ENCODE measurements around the gene COLEC12.
"Not testable (repeated sequence)": the region's sequence is repeated elsewhere in the genome, so short reads cannot be mapped to it uniquely, and the experiment has no call there.

COLEC12 gene

GRCh38 chr18:310042-310441 lies 190.5 kb downstream of the COLEC12 start:
- no peak overlapping the region for H3K4me3 ChIP-seq (ENCODE audit: control insufficient read depth, low read depth, low read length)
- no peak for TF ChIP-seq CTCF (conservative IDR thresholded peaks at IDR 0.05; ENCODE audit: control insufficient read depth, insufficient read depth, low read depth, low read length)
- no peak for DNase-seq (ENCODE audit: low read depth)

- DNase-seq (ENCODE audit: low read depth); H3K4me3 ChIP-seq (ENCODE audit: control insufficient read depth, low read depth, low read length): not testable (repeated sequence)
Measured at GRCh38 chr18:308086-308485, 192.4 kb downstream of the COLEC12 start.

GRCh38 chr18:306608-307255 lies 193.8 kb downstream of the COLEC12 start:
- DNase-seq (ENCODE audit: low read depth): no peak
- no peak overlapping the region for H3K4me3 ChIP-seq (ENCODE audit: control insufficient read depth, low read depth, low read length)
- TF ChIP-seq CTCF (conservative IDR thresholded peaks at IDR 0.05; ENCODE audit: control insufficient read depth, insufficient read depth, low read depth, low read length): no peak

- DNase-seq (ENCODE audit: low read depth): no peak
- no peak for TF ChIP-seq CTCF (conservative IDR thresholded peaks at IDR 0.05; ENCODE audit: control insufficient read depth, insufficient read depth, low read depth, low read length)
- no peak overlapping the region for H3K4me3 ChIP-seq (ENCODE audit: control insufficient read depth, low read depth, low read length)
Measured at GRCh38 chr18:305003-305501, 195.4 kb downstream of the COLEC12 start.

GRCh38 chr18:303607-304006 lies 196.9 kb downstream of the COLEC12 start:
- no peak overlapping the region for H3K4me3 ChIP-seq (ENCODE audit: control insufficient read depth, low read depth, low read length)
- no peak for DNase-seq (ENCODE audit: low read depth)
- TF ChIP-seq CTCF (conservative IDR thresholded peaks at IDR 0.05; ENCODE audit: control insufficient read depth, insufficient read depth, low read depth, low read length): no peak

GRCh38 chr18:303011-303410 lies 197.5 kb downstream of the COLEC12 start:
- DNase-seq (ENCODE audit: low read depth): no peak
- no peak for TF ChIP-seq CTCF (conservative IDR thresholded peaks at IDR 0.05; ENCODE audit: control insufficient read depth, insufficient read depth, low read depth, low read length)
- no peak overlapping the region for H3K4me3 ChIP-seq (ENCODE audit: control insufficient read depth, low read depth, low read length)

GRCh38 chr18:302097-302496 lies 198.4 kb downstream of the COLEC12 start:
- no peak for TF ChIP-seq CTCF (conservative IDR thresholded peaks at IDR 0.05; ENCODE audit: control insufficient read depth, insufficient read depth, low read depth, low read length)
- no peak for DNase-seq (ENCODE audit: low read depth)
- no peak overlapping the region for H3K4me3 ChIP-seq (ENCODE audit: control insufficient read depth, low read depth, low read length)

All from fibroblast of mammary gland (primary cell).